DND-41 (cell line): ENCODE results near the gene RAD51B.

Experiments used
- ATAC-seq: fragments of 200-7000 bp; cut with Tn5 transposase; 3 replicates; pipeline ENCODE4 v1.9.1; 2021; ENCODE audit warnings: low read depth; ENCODE audit not compliant: insufficient read depth
- DNase-seq: peaks from one replicate; pipeline ENCODE4 v3.0.0-alpha.2; 2020
- H2AFZ ChIP-seq: 2 replicates; pipeline ENCODE4 v1.6.0; 2012; ENCODE audit warnings: low read depth, low read length
- H3K27ac ChIP-seq: 2 replicates; pipeline ENCODE4 v1.5.1; 2012; ENCODE audit warnings: low read length, inconsistent platforms
- H3K27me3 ChIP-seq: fragments of 200-600 bp; sonication (generic); 2 replicates; pipeline ENCODE4 v1.6.0; 2012; ENCODE audit warnings: low read length, mild to moderate bottlenecking, inconsistent platforms; ENCODE audit not compliant: insufficient read depth, poor library complexity
- H3K36me3 ChIP-seq: 2 replicates; pipeline ENCODE4 v1.5.1; 2012; ENCODE audit warnings: low read length, inconsistent platforms; ENCODE audit not compliant: insufficient read depth
- H3K4me1 ChIP-seq: 2 replicates; pipeline ENCODE4 v1.5.1; 2012; ENCODE audit warnings: mild to moderate bottlenecking, low read length; ENCODE audit not compliant: insufficient read depth
- H3K4me2 ChIP-seq: 2 replicates; pipeline ENCODE4 v1.6.0; 2012; ENCODE audit warnings: mild to moderate bottlenecking, moderate library complexity, low read length, inconsistent platforms; ENCODE audit not compliant: insufficient read depth
- H3K4me3 ChIP-seq, 2 experiments: fragments of 200-600 bp in 1 of 2; shearing (Covaris generic) in 1 of 2; 2 replicates each; pipeline ENCODE4 v1.5.1; 2012 to 2016; ENCODE audit warnings: inconsistent platforms in 2 of 2, low read length in 2 of 2, mild to moderate bottlenecking in 2 of 2, low read depth in 1 of 2, moderate library complexity in 1 of 2
- H3K79me2 ChIP-seq: 2 replicates; pipeline ENCODE4 v1.6.0; 2012; ENCODE audit warnings: low read length, inconsistent platforms; ENCODE audit not compliant: insufficient read depth
- H3K9ac ChIP-seq: 2 replicates; pipeline ENCODE4 v1.6.0; 2012; ENCODE audit warnings: low read depth, mild to moderate bottlenecking, inconsistent platforms, low read length, moderate library complexity
- H3K9me3 ChIP-seq: 2 replicates; pipeline ENCODE4 v1.5.1; 2012; ENCODE audit warnings: low read length, moderate library complexity, mild to moderate bottlenecking, inconsistent platforms; ENCODE audit not compliant: insufficient read depth, severe bottlenecking
- H4K20me1 ChIP-seq: 2 replicates; pipeline ENCODE4 v1.6.0; 2012; ENCODE audit warnings: low read length; ENCODE audit not compliant: insufficient read depth
- EZH2 ChIP-seq: IDR thresholded peaks from 3 replicates; pipeline ENCODE4 v1.6.1; 2012; ENCODE audit warnings: borderline replicate concordance, low read depth, mild to moderate bottlenecking, moderate library complexity, low read length, inconsistent platforms; ENCODE audit not compliant: severe bottlenecking
- TF ChIP-seq, protein P1 (sequence below): IDR thresholded peaks from 2 replicates; pipeline ENCODE4 v1.5.1; 2012; ENCODE audit warnings: borderline replicate concordance, low read length, moderate library complexity, mild to moderate bottlenecking; ENCODE audit not compliant: poor library complexity, severe bottlenecking; ENCODE audit errors: extremely low read depth

RAD51B gene

DNA sequence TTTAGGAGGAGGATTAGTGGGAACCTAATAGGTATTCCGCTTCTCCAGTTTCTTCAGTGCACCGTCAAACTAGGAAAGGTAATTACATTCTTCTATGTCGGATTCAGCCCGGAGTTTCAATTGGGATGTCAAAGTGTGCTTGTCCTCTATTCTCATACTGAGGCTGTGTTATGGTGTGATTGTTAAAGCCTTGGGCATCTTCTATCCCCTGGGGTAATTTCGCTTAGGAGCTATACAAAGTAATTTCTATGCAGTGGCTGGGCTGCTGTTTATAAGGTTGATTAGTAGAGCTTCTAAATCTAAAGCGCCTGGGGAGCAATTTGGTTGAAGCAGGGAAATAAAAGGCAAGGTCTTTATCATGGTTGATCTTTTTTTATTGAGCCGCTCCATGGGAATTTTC is 573.7 kb downstream of the RAD51B start:
- Histone ChIP-seq H3K27ac (no peak overlapping the region), H3K4me1 (no peaks in the 10 kb centered on the region), H3K27me3 (no peaks in the 10 kb centered on the region), H3K4me3 (no peak overlapping the region), H3K9ac (no peak overlapping the region), H3K4me2 (no peak overlapping the region), H3K79me2 (no peaks in the 10 kb centered on the region), H4K20me1 (no peaks in the 10 kb centered on the region), H3K9me3 (no peaks in the 10 kb centered on the region), H3K36me3 (no peaks in the 10 kb centered on the region), H2AFZ (no peak overlapping the region)
- TF ChIP-seq, protein P1, sequence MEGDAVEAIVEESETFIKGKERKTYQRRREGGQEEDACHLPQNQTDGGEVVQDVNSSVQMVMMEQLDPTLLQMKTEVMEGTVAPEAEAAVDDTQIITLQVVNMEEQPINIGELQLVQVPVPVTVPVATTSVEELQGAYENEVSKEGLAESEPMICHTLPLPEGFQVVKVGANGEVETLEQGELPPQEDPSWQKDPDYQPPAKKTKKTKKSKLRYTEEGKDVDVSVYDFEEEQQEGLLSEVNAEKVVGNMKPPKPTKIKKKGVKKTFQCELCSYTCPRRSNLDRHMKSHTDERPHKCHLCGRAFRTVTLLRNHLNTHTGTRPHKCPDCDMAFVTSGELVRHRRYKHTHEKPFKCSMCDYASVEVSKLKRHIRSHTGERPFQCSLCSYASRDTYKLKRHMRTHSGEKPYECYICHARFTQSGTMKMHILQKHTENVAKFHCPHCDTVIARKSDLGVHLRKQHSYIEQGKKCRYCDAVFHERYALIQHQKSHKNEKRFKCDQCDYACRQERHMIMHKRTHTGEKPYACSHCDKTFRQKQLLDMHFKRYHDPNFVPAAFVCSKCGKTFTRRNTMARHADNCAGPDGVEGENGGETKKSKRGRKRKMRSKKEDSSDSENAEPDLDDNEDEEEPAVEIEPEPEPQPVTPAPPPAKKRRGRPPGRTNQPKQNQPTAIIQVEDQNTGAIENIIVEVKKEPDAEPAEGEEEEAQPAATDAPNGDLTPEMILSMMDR, result no peak
- no peak for TF ChIP-seq EZH2
- ATAC-seq, result no peak
- no peak for DNase-seq

DNA sequence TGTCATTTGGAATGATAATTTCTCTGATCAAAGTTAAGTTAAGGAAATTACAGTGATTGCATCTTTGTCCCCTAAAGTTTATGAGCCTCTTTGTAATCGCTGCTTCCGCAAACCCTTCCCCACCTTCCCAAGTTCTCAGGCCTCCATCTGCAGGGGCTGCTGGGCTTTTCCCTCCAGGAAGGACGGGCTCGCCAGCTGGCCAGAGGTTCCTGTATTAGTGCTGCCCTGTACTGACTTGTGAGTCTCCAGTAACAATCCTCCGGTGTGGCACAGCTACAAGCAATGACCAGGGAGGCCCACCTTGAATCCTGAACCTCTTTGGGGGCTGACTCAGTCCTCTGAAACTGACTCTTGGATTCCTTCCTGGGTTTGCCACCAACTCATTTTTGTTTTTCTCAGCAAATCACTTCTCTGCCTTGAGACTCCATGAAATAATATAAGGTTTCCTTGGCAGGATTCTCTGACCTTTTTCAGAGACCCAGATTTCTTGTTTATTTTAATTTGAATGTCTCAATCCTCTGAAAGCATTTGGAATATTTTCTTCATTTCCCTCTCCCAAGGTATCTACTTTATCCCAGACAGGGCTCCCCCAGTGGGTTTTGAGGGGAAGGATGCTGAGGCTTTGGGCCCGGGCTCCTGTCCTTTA is 574.7 kb downstream of the RAD51B start:
- H2AFZ ChIP-seq, result no peak overlapping the region

DNA sequence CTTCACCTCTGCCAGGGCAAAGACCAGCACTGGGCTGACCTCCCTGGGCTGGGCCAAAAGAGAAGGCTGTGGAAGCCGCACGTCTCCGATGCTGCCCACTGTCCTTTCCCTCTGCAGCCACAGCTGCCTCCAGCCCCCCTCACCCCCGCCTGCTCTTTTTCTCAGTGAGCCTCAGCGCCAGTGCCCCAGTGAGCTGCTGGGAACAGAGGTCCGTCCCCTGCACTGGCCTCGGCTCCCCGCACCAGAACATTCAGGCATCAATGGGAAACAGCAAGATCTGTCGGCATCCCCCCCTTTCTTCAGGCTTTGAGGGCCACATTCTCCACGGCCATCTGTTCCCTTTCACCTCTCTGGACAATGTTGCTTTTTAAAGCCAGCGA is 575.2 kb downstream of the RAD51B start:
- Histone ChIP-seq H3K79me2 (no peaks in the 10 kb centered on the region), H3K9me3 (no peaks in the 10 kb centered on the region), H3K4me3 (no peak overlapping the region), H4K20me1 (no peaks in the 10 kb centered on the region), H3K27ac (no peak overlapping the region), H3K4me2 (no peak overlapping the region), H3K9ac (no peak overlapping the region), H3K4me1 (peaks cover 2% of the 10 kb centered on the region; the same call in 1 of the 2 replicates), H2AFZ (no peak overlapping the region), H3K27me3 (no peaks in the 10 kb centered on the region), H3K36me3 (no peaks in the 10 kb centered on the region)
- TF ChIP-seq, protein P1, result no peak
- TF ChIP-seq EZH2, result no peak
- DNase-seq, result no peak
- ATAC-seq, result no peak

More for the DNA sequence above, 574.7 kb downstream of the RAD51B start:
- Histone ChIP-seq H3K27me3 (no peaks in the 10 kb centered on the region), H3K4me1 (no peaks in the 10 kb centered on the region), H3K9me3 (no peaks in the 10 kb centered on the region), H3K27ac (no peak overlapping the region), H4K20me1 (no peaks in the 10 kb centered on the region), H3K9ac (no peak overlapping the region), H3K79me2 (no peaks in the 10 kb centered on the region), H3K4me2 (no peak overlapping the region), H3K4me3 (no peak overlapping the region), H3K36me3 (no peaks in the 10 kb centered on the region)
- DNase-seq, result no peak
- TF ChIP-seq, protein P1, result no peak
- TF ChIP-seq EZH2, result no peak
- ATAC-seq, result no peak
